Fibroblast of lung (primary cell): Measurements from ENCODE around the gene RPGR. TPM values are rescaled to one million over a fixed set of nuclear protein-coding genes. Genes with fewer than 3 reads are reported as not detected.

Source experiments
- DNase-seq, 2 donors: peaks; one replicate each; pipeline versions ENCODE4 v3.0.0 to v3.0.0-alpha.2; 2010; ENCODE audit warnings: low read depth in 2 of 2
- H2AFZ ChIP-seq: 2 replicates; pipeline ENCODE4 v1.5.1; 2012; ENCODE audit warnings: low read length, control low read depth, inconsistent platforms
- H3K27ac ChIP-seq: 2 replicates; pipeline ENCODE4 v1.5.1; 2011; ENCODE audit warnings: low read length, control low read depth; ENCODE audit not compliant: insufficient read depth
- H3K27me3 ChIP-seq: 2 replicates; pipeline ENCODE4 v1.5.1; 2011; ENCODE audit warnings: mild to moderate bottlenecking, low read length; ENCODE audit not compliant: control insufficient read depth, insufficient read depth
- H3K36me3 ChIP-seq: 2 replicates; pipeline ENCODE4 v1.5.1; 2011; ENCODE audit warnings: low read length; ENCODE audit not compliant: control insufficient read depth, insufficient read depth
- H3K4me1 ChIP-seq: 2 replicates; pipeline ENCODE4 v1.5.1; 2011; ENCODE audit warnings: low read length; ENCODE audit not compliant: control insufficient read depth, insufficient read depth; ENCODE audit errors: extremely low read depth
- H3K4me2 ChIP-seq: 2 replicates; pipeline ENCODE4 v1.5.1; 2011; ENCODE audit warnings: low read length, control low read depth; ENCODE audit not compliant: insufficient read depth; ENCODE audit errors: extremely low read depth
- H3K4me3 ChIP-seq, 4 experiments: fragments of 200-600 bp in 1 of 4; sonication (generic) in 1 of 4; replicated peaks in 1 of 4; 2 replicates each; pipeline ENCODE4 v1.5.1; 2011 to 2016; ENCODE audit warnings: low read length in 4 of 4, low read depth in 3 of 4, mild to moderate bottlenecking in 3 of 4, control low read depth in 2 of 4, inconsistent platforms in 1 of 4, mixed read lengths in 1 of 4; ENCODE audit not compliant: insufficient read depth in 1 of 4; ENCODE audit errors: control extremely low read depth in 1 of 4
- H3K79me2 ChIP-seq: 2 replicates; pipeline ENCODE4 v1.5.1; 2012; ENCODE audit warnings: mild to moderate bottlenecking, low read length, inconsistent platforms; ENCODE audit not compliant: control insufficient read depth, insufficient read depth
- H3K9ac ChIP-seq: 2 replicates; pipeline ENCODE4 v1.5.1; 2011; ENCODE audit warnings: mild to moderate bottlenecking, low read length, control low read depth; ENCODE audit not compliant: insufficient read depth
- H3K9me3 ChIP-seq: 2 replicates; pipeline ENCODE4 v1.5.1; 2012; ENCODE audit warnings: low read depth, low read length; ENCODE audit not compliant: control insufficient read depth, insufficient read depth
- H4K20me1 ChIP-seq: 2 replicates; pipeline ENCODE4 v1.5.1; 2011; ENCODE audit warnings: low read length; ENCODE audit not compliant: control insufficient read depth, insufficient read depth; ENCODE audit errors: extremely low read depth
- EZH2 ChIP-seq: IDR thresholded peaks from 2 replicates; pipeline ENCODE4 v1.5.1; 2012; ENCODE audit warnings: low read length, control low read depth, mild to moderate bottlenecking; ENCODE audit errors: missing control alignments
- polyA minus RNA-seq: library from RNA; depleted of rRNA, polyadenylated mRNA; stranded (reverse); fragments of >200 nt; gene quantifications from 2 replicates; pipeline ENCODE4 v1.2.3, GENCODE V29; 2011; ENCODE audit warnings: low replicate concordance
- polyA plus RNA-seq, 2 donors: library from polyadenylated mRNA; depleted of rRNA in 1 of 2; stranded (reverse) in 1 of 2; unstranded in 1 of 2; fragments of >200 nt; gene quantifications; 2 replicates each; pipeline ENCODE4 v1.2.1, GENCODE V29; 2011 to 2012; ENCODE audit warnings: missing spikeins in 1 of 2
- total RNA-seq: library from RNA; depleted of rRNA; stranded (reverse); fragments of >200 nt; gene quantifications from 2 replicates; pipeline ENCODE4 v1.2.1, GENCODE V29; 2014
- TF ChIP-seq, protein P1 (sequence below), 2 donors: IDR thresholded peaks in 1 of 2; conservative IDR thresholded peaks in 1 of 2; 1 replicate in 1 of 2; 2 replicates in 1 of 2; pipeline ENCODE4 v1.5.1; 2011 to 2012; ENCODE audit warnings: low read length in 2 of 2, control low read depth in 1 of 2, inconsistent platforms in 1 of 2, low read depth in 1 of 2, mild to moderate bottlenecking in 1 of 2

The RPGR gene, protein sequence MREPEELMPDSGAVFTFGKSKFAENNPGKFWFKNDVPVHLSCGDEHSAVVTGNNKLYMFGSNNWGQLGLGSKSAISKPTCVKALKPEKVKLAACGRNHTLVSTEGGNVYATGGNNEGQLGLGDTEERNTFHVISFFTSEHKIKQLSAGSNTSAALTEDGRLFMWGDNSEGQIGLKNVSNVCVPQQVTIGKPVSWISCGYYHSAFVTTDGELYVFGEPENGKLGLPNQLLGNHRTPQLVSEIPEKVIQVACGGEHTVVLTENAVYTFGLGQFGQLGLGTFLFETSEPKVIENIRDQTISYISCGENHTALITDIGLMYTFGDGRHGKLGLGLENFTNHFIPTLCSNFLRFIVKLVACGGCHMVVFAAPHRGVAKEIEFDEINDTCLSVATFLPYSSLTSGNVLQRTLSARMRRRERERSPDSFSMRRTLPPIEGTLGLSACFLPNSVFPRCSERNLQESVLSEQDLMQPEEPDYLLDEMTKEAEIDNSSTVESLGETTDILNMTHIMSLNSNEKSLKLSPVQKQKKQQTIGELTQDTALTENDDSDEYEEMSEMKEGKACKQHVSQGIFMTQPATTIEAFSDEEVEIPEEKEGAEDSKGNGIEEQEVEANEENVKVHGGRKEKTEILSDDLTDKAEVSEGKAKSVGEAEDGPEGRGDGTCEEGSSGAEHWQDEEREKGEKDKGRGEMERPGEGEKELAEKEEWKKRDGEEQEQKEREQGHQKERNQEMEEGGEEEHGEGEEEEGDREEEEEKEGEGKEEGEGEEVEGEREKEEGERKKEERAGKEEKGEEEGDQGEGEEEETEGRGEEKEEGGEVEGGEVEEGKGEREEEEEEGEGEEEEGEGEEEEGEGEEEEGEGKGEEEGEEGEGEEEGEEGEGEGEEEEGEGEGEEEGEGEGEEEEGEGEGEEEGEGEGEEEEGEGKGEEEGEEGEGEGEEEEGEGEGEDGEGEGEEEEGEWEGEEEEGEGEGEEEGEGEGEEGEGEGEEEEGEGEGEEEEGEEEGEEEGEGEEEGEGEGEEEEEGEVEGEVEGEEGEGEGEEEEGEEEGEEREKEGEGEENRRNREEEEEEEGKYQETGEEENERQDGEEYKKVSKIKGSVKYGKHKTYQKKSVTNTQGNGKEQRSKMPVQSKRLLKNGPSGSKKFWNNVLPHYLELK
- 5.1 and 5.3 TPM in 2 replicates for total RNA-seq
- polyA plus RNA-seq: 1.9 and 2.0 TPM in 2 replicates
- 2.3 and 3.5 TPM in 2 replicates for polyA plus RNA-seq (2012)
- 0.16 and 1.6 TPM in 2 replicates for polyA minus RNA-seq

DNA sequence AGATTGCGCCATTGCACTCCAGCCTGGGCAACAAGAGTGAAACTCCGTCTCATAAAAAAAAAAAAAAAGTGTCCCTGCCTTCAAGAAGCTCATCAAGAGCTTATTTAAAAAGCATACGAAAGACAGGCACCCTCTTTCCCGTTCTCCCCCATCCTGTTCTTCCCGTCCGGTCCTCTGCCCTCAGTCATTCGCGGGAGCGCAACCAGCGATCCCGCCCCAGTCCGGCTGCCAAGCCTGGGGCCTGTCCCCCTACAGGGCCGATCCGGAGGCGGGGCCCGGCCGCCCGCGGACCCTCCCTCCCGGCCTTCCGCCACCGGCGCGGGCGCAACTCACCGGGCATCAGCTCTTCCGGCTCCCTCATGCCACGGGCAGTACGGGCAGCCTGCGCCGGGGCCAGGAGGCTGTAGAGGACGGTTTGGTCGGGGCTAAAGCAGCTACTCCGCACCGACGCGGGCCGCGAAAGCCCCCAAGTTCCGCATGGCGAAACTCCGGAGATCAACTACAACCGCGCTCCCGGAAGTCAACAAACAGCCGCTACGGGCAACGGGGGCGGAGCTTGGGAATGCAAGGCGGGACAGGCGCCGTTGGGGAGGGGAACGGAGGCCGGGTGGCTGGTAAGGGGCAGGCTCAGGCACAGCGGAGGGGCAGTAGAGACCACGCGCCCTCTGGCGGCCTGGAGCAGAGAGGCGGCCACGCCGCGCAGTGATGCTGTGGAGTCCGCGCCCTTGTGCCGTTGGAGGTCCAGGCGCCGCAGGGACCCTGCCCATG lies at the start of gene RPGR:
TSS of gene RPGR (minus strand) at position 503 of the 768 bp plus-strand sequence. CDS start at position 361, 142 bp downstream.
- Histone ChIP-seq H3K9me3 (no peaks in the 10 kb centered on the region), H3K79me2 (no peaks in the 10 kb centered on the region), H3K27me3 (no peaks in the 10 kb centered on the region), H3K27ac (peak within 1 kb of the TSS; percentile 89), H3K36me3 (no peaks in the 10 kb centered on the region), H3K4me3 (peak within 1 kb of the TSS; percentile 62 to 70 (median 66)), H3K4me2 (peak within 1 kb of the TSS; percentile 49), H3K9ac (peak within 1 kb of the TSS; percentile 91), H2AFZ (peak within 1 kb of the TSS; percentile 75), H3K4me1 (no peaks in the 10 kb centered on the region), H4K20me1 (no peaks in the 10 kb centered on the region)
- DNase-seq: peak; percentile 90 to 93
- no peak for TF ChIP-seq EZH2
- TF ChIP-seq, protein P1, sequence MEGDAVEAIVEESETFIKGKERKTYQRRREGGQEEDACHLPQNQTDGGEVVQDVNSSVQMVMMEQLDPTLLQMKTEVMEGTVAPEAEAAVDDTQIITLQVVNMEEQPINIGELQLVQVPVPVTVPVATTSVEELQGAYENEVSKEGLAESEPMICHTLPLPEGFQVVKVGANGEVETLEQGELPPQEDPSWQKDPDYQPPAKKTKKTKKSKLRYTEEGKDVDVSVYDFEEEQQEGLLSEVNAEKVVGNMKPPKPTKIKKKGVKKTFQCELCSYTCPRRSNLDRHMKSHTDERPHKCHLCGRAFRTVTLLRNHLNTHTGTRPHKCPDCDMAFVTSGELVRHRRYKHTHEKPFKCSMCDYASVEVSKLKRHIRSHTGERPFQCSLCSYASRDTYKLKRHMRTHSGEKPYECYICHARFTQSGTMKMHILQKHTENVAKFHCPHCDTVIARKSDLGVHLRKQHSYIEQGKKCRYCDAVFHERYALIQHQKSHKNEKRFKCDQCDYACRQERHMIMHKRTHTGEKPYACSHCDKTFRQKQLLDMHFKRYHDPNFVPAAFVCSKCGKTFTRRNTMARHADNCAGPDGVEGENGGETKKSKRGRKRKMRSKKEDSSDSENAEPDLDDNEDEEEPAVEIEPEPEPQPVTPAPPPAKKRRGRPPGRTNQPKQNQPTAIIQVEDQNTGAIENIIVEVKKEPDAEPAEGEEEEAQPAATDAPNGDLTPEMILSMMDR (conservative IDR thresholded peaks at IDR 0.05 in 1 of 2, IDR thresholded peaks at IDR 0.05 in 1 of 2; ENCODE audit: low read depth in 1 of 2, low read length in 2 of 2): peak; percentile 40 to 68

DNA sequence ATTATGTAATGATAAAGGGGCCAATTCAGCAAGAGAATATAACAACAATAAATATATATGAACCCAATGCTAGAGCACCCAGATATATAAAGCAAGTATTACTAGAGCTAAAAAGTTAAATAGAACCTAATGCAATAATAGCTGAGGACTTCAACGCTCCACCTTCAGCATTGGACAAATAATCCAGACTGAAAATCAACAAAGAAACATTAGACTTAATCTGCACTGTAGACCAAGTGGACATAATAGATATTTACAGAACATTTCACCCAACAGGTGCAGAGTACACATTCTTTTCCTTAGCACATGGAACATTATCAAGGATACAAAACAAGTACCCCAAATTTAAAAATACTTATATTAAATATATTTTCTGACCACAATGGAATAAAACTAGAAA lies 49.4 kb upstream of the RPGR start:
- no peak overlapping the region for H3K4me2 ChIP-seq
- H3K27ac ChIP-seq: no peak overlapping the region
- H3K4me1 ChIP-seq: no peaks in the 10 kb centered on the region
- H3K27me3 ChIP-seq: no peaks in the 10 kb centered on the region
- no peak for DNase-seq
- no peak for TF ChIP-seq EZH2
- TF ChIP-seq, protein P1 (conservative IDR thresholded peaks at IDR 0.05 in 1 of 2, IDR thresholded peaks at IDR 0.05 in 1 of 2; ENCODE audit: low read depth in 1 of 2, low read length in 2 of 2): no peak
- no peaks in the 10 kb centered on the region for H4K20me1 ChIP-seq
- H3K9ac ChIP-seq: no peak overlapping the region
- no peaks in the 10 kb centered on the region for H3K36me3 ChIP-seq
- H3K9me3 ChIP-seq: no peaks in the 10 kb centered on the region
- H3K4me3 ChIP-seq: no peak overlapping the region
- no peaks in the 10 kb centered on the region for H3K79me2 ChIP-seq
- no peak overlapping the region for H2AFZ ChIP-seq
